Trophoblast cell (in vitro differentiated cells and primary cell): ENCODE data around the gene YTHDF1.

Experiments
- DNase-seq, 2 donors: peaks; one replicate each; pipeline ENCODE4 v3.0.0-alpha.2; 2016
- H2AFZ ChIP-seq: 2 replicates; pipeline ENCODE4 v1.6.1; 2013; ENCODE audit warnings: low read length, moderate library complexity, mild to moderate bottlenecking; ENCODE audit not compliant: insufficient read depth, poor library complexity
- H2AK5ac ChIP-seq: 2 replicates; pipeline ENCODE4 v1.6.1; 2013; ENCODE audit warnings: mild to moderate bottlenecking, low read length
- H2BK120ac ChIP-seq: 2 replicates; pipeline ENCODE4 v1.6.1; 2013; ENCODE audit warnings: low read length, mild to moderate bottlenecking, moderate library complexity; ENCODE audit not compliant: insufficient read depth, poor library complexity
- H2BK12ac ChIP-seq: 2 replicates; pipeline ENCODE4 v1.6.1; 2013; ENCODE audit warnings: mild to moderate bottlenecking, low read length, moderate library complexity
- H2BK5ac ChIP-seq: 2 replicates; pipeline ENCODE4 v1.6.1; 2013; ENCODE audit warnings: low read length, low read depth, moderate library complexity, mild to moderate bottlenecking; ENCODE audit not compliant: poor library complexity
- H3K14ac ChIP-seq: 2 replicates; pipeline ENCODE4 v1.6.1; 2013; ENCODE audit warnings: mild to moderate bottlenecking, low read length
- H3K18ac ChIP-seq: 2 replicates; pipeline ENCODE4 v1.6.1; 2013; ENCODE audit warnings: mild to moderate bottlenecking, low read length
- H3K23ac ChIP-seq: 2 replicates; pipeline ENCODE4 v1.6.1; 2013; ENCODE audit warnings: low read length
- H3K27ac ChIP-seq: 2 replicates; pipeline ENCODE4 v1.5.1; 2013; ENCODE audit warnings: low read depth, mild to moderate bottlenecking, inconsistent platforms, low read length, moderate library complexity
- H3K27me3 ChIP-seq: 2 replicates; pipeline ENCODE4 v1.6.1; 2013; ENCODE audit warnings: inconsistent platforms, mild to moderate bottlenecking, low read length, moderate library complexity; ENCODE audit not compliant: insufficient read depth
- H3K36me3 ChIP-seq, 2 experiments: 1 replicate in 1 of 2; 2 replicates in 1 of 2; pipeline ENCODE4 v1.6.1; 2013; ENCODE audit warnings: low read length in 2 of 2, mild to moderate bottlenecking in 2 of 2, moderate library complexity in 1 of 2; ENCODE audit not compliant: insufficient read depth in 2 of 2, control insufficient read depth in 1 of 2
- H3K4ac ChIP-seq: 2 replicates; pipeline ENCODE4 v1.6.1; 2013; ENCODE audit warnings: low read depth, mild to moderate bottlenecking, low read length, moderate library complexity
- H3K4me1 ChIP-seq, 2 experiments: 1 replicate in 1 of 2; 2 replicates in 1 of 2; pipeline ENCODE4 v1.6.1; 2013; ENCODE audit warnings: low read length in 2 of 2, mild to moderate bottlenecking in 2 of 2, moderate library complexity in 1 of 2; ENCODE audit not compliant: insufficient read depth in 2 of 2, control insufficient read depth in 1 of 2
- H3K4me2 ChIP-seq: 2 replicates; pipeline ENCODE4 v1.6.1; 2013; ENCODE audit warnings: inconsistent platforms, mild to moderate bottlenecking, low read length, moderate library complexity
- H3K4me3 ChIP-seq: 2 replicates; pipeline ENCODE4 v1.5.1; 2013; ENCODE audit warnings: mild to moderate bottlenecking, low read depth, low read length, inconsistent platforms
- H3K79me1 ChIP-seq: one replicate; pipeline ENCODE4 v1.6.1; 2013; ENCODE audit warnings: low read length
- H3K79me2 ChIP-seq: 2 replicates; pipeline ENCODE4 v1.6.1; 2013; ENCODE audit warnings: low read length, mild to moderate bottlenecking; ENCODE audit not compliant: control insufficient read depth, insufficient read depth, poor library complexity
- H3K9ac ChIP-seq: 2 replicates; pipeline ENCODE4 v1.6.1; 2013; ENCODE audit warnings: mild to moderate bottlenecking, low read length
- H3K9me3 ChIP-seq: 2 replicates; pipeline ENCODE4 v1.6.1; 2013; ENCODE audit warnings: low read depth, mild to moderate bottlenecking, control low read depth, inconsistent platforms, low read length; ENCODE audit not compliant: insufficient read depth
- H4K12ac ChIP-seq: 2 replicates; pipeline ENCODE4 v1.6.1; 2013; ENCODE audit warnings: low read depth, mild to moderate bottlenecking, low read length, moderate library complexity
- H4K8ac ChIP-seq: 2 replicates; pipeline ENCODE4 v1.6.1; 2013; ENCODE audit warnings: low read depth, mild to moderate bottlenecking, low read length, moderate library complexity
- H4K91ac ChIP-seq: one replicate; pipeline ENCODE4 v1.6.1; 2013; ENCODE audit warnings: low read depth, mild to moderate bottlenecking, low read length, moderate library complexity
- WGBS: extraction: QIAGEN DNeasy Blood & Tissue Kit; methylation state at CpG from one replicate; pipeline ENCODE4 v1.1.7; 2013; ENCODE audit warnings: missing lambda C conversion rate; ENCODE audit not compliant: insufficient read length, insufficient coverage; ENCODE audit errors: extremely low coverage; 5-methylcytosine and 5-hydroxymethylcytosine counted together

Gene YTHDF1

GRCh38 chr20:63191400-63191799 lies 24.5 kb downstream of the YTHDF1 start:
- no peaks in the 10 kb centered on the region for H3K79me1 ChIP-seq
- no peak overlapping the region for H3K27ac ChIP-seq
- H4K91ac ChIP-seq = no peak overlapping the region
- H2BK5ac ChIP-seq = no peak overlapping the region
- no peak overlapping the region for H2BK120ac ChIP-seq
- no peak overlapping the region for H3K4me2 ChIP-seq
- H4K12ac ChIP-seq = no peak overlapping the region
- H3K14ac ChIP-seq = no peak overlapping the region
- peaks cover 7 to 13% of the 10 kb centered on the region in 2 experiments for H3K36me3 ChIP-seq
- no peak overlapping the region for H3K9ac ChIP-seq
- no CpG with 5 or more reads among the region's 14 CpGs for WGBS
- no peak overlapping the region for H3K4me3 ChIP-seq
- DNase-seq = no peak
- H2AK5ac ChIP-seq = no peak overlapping the region
- no peaks in the 10 kb centered on the region for H3K4me1 ChIP-seq
- no peaks in the 10 kb centered on the region for H3K79me2 ChIP-seq
- H3K27me3 ChIP-seq = no peaks in the 10 kb centered on the region
- H3K18ac ChIP-seq = no peak overlapping the region
- H2AFZ ChIP-seq = no peak overlapping the region
- H4K8ac ChIP-seq = no peak overlapping the region
- no peak overlapping the region for H3K23ac ChIP-seq
- no peak overlapping the region for H3K4ac ChIP-seq
- no peaks in the 10 kb centered on the region for H3K9me3 ChIP-seq
- no peak overlapping the region for H2BK12ac ChIP-seq

- Histone ChIP-seq H3K14ac (no peak overlapping the region), H3K27me3 (no peaks in the 10 kb centered on the region)
- no CpG with 5 or more reads among the region's 20 CpGs for WGBS
Observed at GRCh38 chr20:63190828-63191227, 25.1 kb downstream of the YTHDF1 start.

GRCh38 chr20:63189846-63190559 lies 25.9 kb downstream of the YTHDF1 start:
- Histone ChIP-seq H3K23ac (no peak overlapping the region), H4K12ac (no peak overlapping the region), H2BK12ac (no peak overlapping the region), H3K14ac (no peak overlapping the region), H2AFZ (no peak overlapping the region), H2AK5ac (no peak overlapping the region), H3K27ac (no peak overlapping the region), H4K8ac (no peak overlapping the region), H3K4me1 (no peaks in the 10 kb centered on the region), H3K9ac (no peak overlapping the region), H2BK120ac (no peak overlapping the region), H2BK5ac (no peak overlapping the region), H3K27me3 (no peaks in the 10 kb centered on the region), H3K79me1 (no peaks in the 10 kb centered on the region), H3K4ac (no peak overlapping the region), H3K4me3 (no peak overlapping the region), H3K9me3 (peaks cover 13% of the 10 kb centered on the region), H3K4me2 (no peak overlapping the region), H3K79me2 (no peaks in the 10 kb centered on the region), H3K36me3 (peaks cover under 1 to 5% of the 10 kb centered on the region in 2 experiments), H4K91ac (no peak overlapping the region), H3K18ac (no peak overlapping the region)
- no peak for DNase-seq
- WGBS = no CpG with 5 or more reads among the region's 17 CpGs

More at GRCh38 chr20:63190828-63191227, 25.1 kb downstream of the YTHDF1 start:
- Histone ChIP-seq H4K91ac (no peak overlapping the region), H3K79me1 (no peaks in the 10 kb centered on the region), H2BK12ac (no peak overlapping the region), H2AK5ac (no peak overlapping the region), H4K12ac (no peak overlapping the region), H3K18ac (no peak overlapping the region), H3K27ac (no peak overlapping the region), H4K8ac (no peak overlapping the region), H2BK5ac (no peak overlapping the region), H3K4me2 (no peak overlapping the region), H3K4me1 (no peaks in the 10 kb centered on the region), H3K79me2 (no peaks in the 10 kb centered on the region), H3K9ac (no peak overlapping the region), H2AFZ (no peak overlapping the region), H3K36me3 (peaks cover 6 to 11% of the 10 kb centered on the region in 2 experiments), H3K23ac (no peak overlapping the region), H3K4me3 (no peak overlapping the region), H3K9me3 (peaks cover 5% of the 10 kb centered on the region), H2BK120ac (no peak overlapping the region), H3K4ac (no peak overlapping the region)
- DNase-seq = no peak

GRCh38 chr20:63189322-63189642 lies 26.6 kb downstream of the YTHDF1 start:
- H3K4me3 ChIP-seq = no peak overlapping the region
- H2BK120ac ChIP-seq = no peak overlapping the region
- no peak overlapping the region for H3K23ac ChIP-seq
- no peaks in the 10 kb centered on the region for H3K27me3 ChIP-seq
- no peak overlapping the region for H3K4me2 ChIP-seq
- H3K9ac ChIP-seq = no peak overlapping the region
- no peak overlapping the region for H2AK5ac ChIP-seq
- no peaks in the 10 kb centered on the region for H3K4me1 ChIP-seq
- H2BK12ac ChIP-seq = no peak overlapping the region
- peaks cover 0 to 2% of the 10 kb centered on the region in 2 experiments for H3K36me3 ChIP-seq
- H3K4ac ChIP-seq = no peak overlapping the region
- no peaks in the 10 kb centered on the region for H3K79me2 ChIP-seq
- no peak overlapping the region for H4K91ac ChIP-seq
- no peak overlapping the region for H4K8ac ChIP-seq
- no peak for DNase-seq
- no peak overlapping the region for H3K18ac ChIP-seq
- H2AFZ ChIP-seq = no peak overlapping the region
- H3K14ac ChIP-seq = no peak overlapping the region
- no peak overlapping the region for H4K12ac ChIP-seq
- H2BK5ac ChIP-seq = no peak overlapping the region
- H3K9me3 ChIP-seq = peaks cover 17% of the 10 kb centered on the region
- no peaks in the 10 kb centered on the region for H3K79me1 ChIP-seq
- H3K27ac ChIP-seq = no peak overlapping the region
- WGBS = no CpG with 5 or more reads among the region's 5 CpGs
